Prostate gland (tissue), 2 donors: ENCODE data around the gene ITGB7.
"Not testable (repeated sequence)": the region's sequence is repeated elsewhere in the genome, so short reads cannot be mapped to it uniquely, and the experiment has no call there.

Experiments used
- CTCF ChIP-seq, 4 experiments: fragments of 200-600 bp in 2 of 4; fragments of 450-650 bp in 2 of 4; sonication (generic) in 2 of 4; IDR thresholded peaks; 1 replicate in 3 of 4; 2 replicates in 1 of 4; pipeline ENCODE4 v1.5.1; 2016 to 2019; ENCODE audit warnings: antibody characterized with exemption in 4 of 4, mild to moderate bottlenecking in 2 of 4, moderate library complexity in 2 of 4
- POLR2A ChIP-seq: fragments of 450-650 bp; IDR thresholded peaks from one replicate; pipeline ENCODE4 v1.6.1; 2016; ENCODE audit warnings: antibody characterized with exemption, mild to moderate bottlenecking
- POLR2AphosphoS5 ChIP-seq: sonication (generic); formaldehyde crosslinking; IDR thresholded peaks from one replicate; pipeline ENCODE4 v1.6.1; 2017; ENCODE audit warnings: antibody characterized with exemption

DNA sequence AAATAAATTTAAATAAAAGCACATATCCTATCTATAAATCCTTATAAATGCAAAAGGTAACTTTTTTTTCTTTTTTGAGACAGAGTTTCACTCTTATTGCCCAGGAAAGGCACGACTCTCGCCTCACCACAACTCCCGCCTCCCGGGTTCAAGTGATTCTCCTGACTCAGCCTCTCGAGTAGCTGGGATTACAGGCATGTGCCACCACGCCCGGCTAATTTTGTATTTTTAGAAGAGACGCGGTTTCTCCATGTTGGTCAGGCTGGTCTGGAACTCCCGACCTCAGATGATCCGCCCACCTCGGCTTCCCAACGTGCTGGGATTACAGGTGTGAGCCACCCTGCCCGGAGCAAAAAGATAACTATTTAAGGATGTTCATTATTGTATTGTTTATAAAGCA is 28.2 kb downstream of the ITGB7 start:
- not testable (repeated sequence) for TF ChIP-seq CTCF (IDR thresholded peaks at IDR 0.05); POLR2A; POLR2AphosphoS5
